K562 (cell line): ENCODE measurements around the gene MT1X. TPM values are rescaled to one million over a fixed set of nuclear protein-coding genes. Genes with fewer than 3 reads are reported as not detected.

ENCODE experiments used
- ATF1 ChIP-seq, 2 experiments: fragments of 450-650 bp in 1 of 2; IDR thresholded peaks; 2 replicates each; pipeline ENCODE4 v1.6.1; 2016; ENCODE audit warnings: missing compliant biosample characterization in 1 of 2, missing genetic modification characterization in 1 of 2
- ATF7 ChIP-seq: fragments of 450-650 bp; IDR thresholded peaks from 2 replicates; pipeline ENCODE4 v1.7.1; 2014; ENCODE audit warnings: mild to moderate bottlenecking, moderate library complexity
- CSDE1 ChIP-seq, 2 experiments: fragments of 450-650 bp; IDR thresholded peaks; 2 replicates each; pipeline ENCODE4 v1.6.1; 2016; ENCODE audit warnings: mild to moderate bottlenecking in 1 of 2
- EGR1 ChIP-seq: fragments of 450-650 bp; conservative IDR thresholded peaks from 2 replicates; pipeline ENCODE4 v1.6.1; 2017; ENCODE audit warnings: mild to moderate bottlenecking
- FIP1L1 ChIP-seq: fragments of 200-400 bp; formaldehyde crosslinking; IDR thresholded peaks from 2 replicates; pipeline ENCODE4 v1.6.1; 2018; ENCODE audit warnings: mild to moderate bottlenecking, low read depth, low read length; ENCODE audit not compliant: poor library complexity, severe bottlenecking
- FOS ChIP-seq: IDR thresholded peaks from 3 replicates; pipeline ENCODE4 v1.6.1; 2011; ENCODE audit not compliant: insufficient read length; ENCODE audit errors: extremely low read depth
- GABPB1 ChIP-seq: sonication (generic); formaldehyde crosslinking; IDR thresholded peaks from 2 replicates; pipeline ENCODE4 v1.8.0; 2022; ENCODE audit warnings: mild to moderate bottlenecking, missing genetic modification reagents
- MNT ChIP-seq, 2 experiments: fragments of 450-650 bp; conservative IDR thresholded peaks; 2 replicates each; pipeline ENCODE4 v1.6.1; 2017; ENCODE audit warnings: mild to moderate bottlenecking in 2 of 2, moderate library complexity in 2 of 2
- NR2C1 ChIP-seq, 2 experiments: fragments of 450-650 bp; IDR thresholded peaks; 2 replicates each; pipeline ENCODE4 v1.6.1; 2017; ENCODE audit warnings: mild to moderate bottlenecking in 2 of 2, antibody characterized with exemption in 1 of 2, inconsistent platforms in 1 of 2, missing compliant biosample characterization in 1 of 2, missing genetic modification characterization in 1 of 2
- RBFOX2 ChIP-seq: fragments of 200-400 bp; formaldehyde crosslinking; IDR thresholded peaks from 2 replicates; pipeline ENCODE4 v1.6.1; 2017; ENCODE audit warnings: low read depth, mild to moderate bottlenecking, low read length, moderate library complexity
- SIN3B ChIP-seq: fragments of 450-650 bp; IDR thresholded peaks from 2 replicates; pipeline ENCODE4 v1.6.1; 2017; ENCODE audit warnings: low read depth, mild to moderate bottlenecking, moderate library complexity
- SREBF2 ChIP-seq: sonication (generic); formaldehyde crosslinking; IDR thresholded peaks from 2 replicates; pipeline ENCODE4 v1.4.0; 2020; ENCODE audit warnings: mild to moderate bottlenecking, missing genetic modification reagents
- ZNF589 ChIP-seq: fragments of 200-800 bp; sonication (Bioruptor generic); IDR thresholded peaks from 2 replicates; pipeline ENCODE4 v1.6.1; 2016; ENCODE audit warnings: low read depth, missing genetic modification characterization, missing compliant biosample characterization
- ZNF766 ChIP-seq: fragments of 200-800 bp; sonication (Bioruptor generic); conservative IDR thresholded peaks from 2 replicates; pipeline ENCODE4 v1.6.1; 2016; ENCODE audit warnings: missing genetic modification characterization, missing compliant biosample characterization
- polyA plus RNA-seq, 8 experiments: library from polyadenylated mRNA; depleted of rRNA in 4 of 8; stranded (reverse) in 5 of 8; unstranded in 3 of 8; fragments of >200 nt; fragmentation: Nextera tagmentation in 2 of 8; fragmentation: Illumina TruSeq in 1 of 8; extraction: Ambion mirVana in 2 of 8; extraction: Trizol in 1 of 8; gene quantifications; 2 replicates each; pipeline versions ENCODE4 v1.2.1 to v1.2.3, GENCODE V29; 2011 to 2014; ENCODE audit warnings: inconsistent platforms in 1 of 8, missing spikeins in 1 of 8
- total RNA-seq, 7 experiments: library from RNA; depleted of rRNA in 6 of 7; stranded (reverse); fragments of >200 nt in 6 of 7; fragmentation: Illumina TruSeq in 2 of 7; extraction: Trizol in 2 of 7; gene quantifications; 2 replicates each; pipeline versions ENCODE4 v1.2.1 to v1.2.3, GENCODE V29; 2011 to 2021; ENCODE audit warnings: low replicate concordance in 1 of 7
- TF ChIP-seq, protein P1 (sequence below): sonication (generic); formaldehyde crosslinking; IDR thresholded peaks from 2 replicates; pipeline ENCODE4 v1.8.0; 2022; ENCODE audit warnings: mild to moderate bottlenecking, missing genetic modification reagents

Gene MT1X
- total and polyA plus RNA-seq, 9 of the 15 experiments (the other 6 are each of a cell fraction or from before 2014, with no cell fraction given): 4.9 to 22.8 (median 8.7) TPM

DNA sequence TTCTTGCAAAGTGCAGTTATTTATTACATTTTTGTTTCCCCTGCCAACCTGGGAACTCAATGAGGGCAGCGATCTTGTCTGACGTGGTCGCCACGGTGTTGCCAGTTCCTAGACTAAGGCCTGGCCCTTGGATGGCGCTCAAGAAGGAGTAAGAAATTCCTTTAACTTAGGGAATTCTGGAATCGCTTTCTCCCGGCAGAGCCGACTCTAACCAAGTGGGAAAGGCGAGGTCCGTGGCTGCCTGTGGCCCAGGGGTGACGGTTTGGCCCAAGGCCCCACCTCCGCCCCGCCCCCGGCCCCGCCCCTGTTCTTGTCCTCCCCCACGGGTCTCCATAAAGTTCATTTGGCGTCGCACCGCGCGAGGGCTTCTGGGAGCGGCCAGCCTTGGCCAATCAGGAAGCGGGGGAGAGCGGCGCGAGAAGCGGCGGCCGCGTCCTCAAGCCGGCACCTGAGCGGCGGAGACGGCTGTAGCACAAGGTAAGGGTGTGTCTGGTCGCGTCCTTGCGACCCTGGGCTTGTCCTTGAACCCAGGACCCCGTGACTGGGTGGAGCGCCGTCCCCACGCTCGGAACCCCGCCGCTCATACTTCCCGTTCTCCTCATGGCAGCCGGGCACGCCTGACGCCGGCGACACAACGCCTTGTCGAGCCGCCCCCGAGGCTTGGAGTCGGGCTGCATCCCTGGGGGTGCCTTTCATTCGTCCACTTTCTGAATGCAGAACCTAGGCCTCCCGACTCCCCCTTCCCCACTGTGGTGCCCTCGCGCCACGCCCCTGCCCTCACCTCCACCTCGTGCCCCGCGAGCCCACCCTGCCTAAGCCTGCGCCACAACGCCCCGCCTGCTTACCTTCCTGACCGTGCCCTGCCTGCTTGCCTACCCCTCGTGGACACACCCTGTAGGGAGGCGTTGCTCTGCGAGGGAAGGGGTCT is 47.7 kb downstream of the MT1X start, which contains the start of gene NUP93 (continued):
- peak; percentile 74 to 92 for TF ChIP-seq MNT (conservative IDR thresholded peaks at IDR 0.05)
- TF ChIP-seq ZNF589: no peak
- peak; percentile 89 for TF ChIP-seq SIN3B
- TF ChIP-seq ZNF766: 0 out of 2 replicates have a peak, but pooled peaks have one; percentile 21
- TF ChIP-seq NR2C1 (IDR thresholded peaks at IDR 0.05): no peak
- TF ChIP-seq NR2C1 (tag; IDR thresholded peaks at IDR 0.05): no peak
- TF ChIP-seq ATF7: peak; percentile 53; the same call in 1 of the 2 replicates
- TF ChIP-seq EGR1: peak; percentile 28; the same call in 1 of the 2 replicates
- TF ChIP-seq, protein P1, sequence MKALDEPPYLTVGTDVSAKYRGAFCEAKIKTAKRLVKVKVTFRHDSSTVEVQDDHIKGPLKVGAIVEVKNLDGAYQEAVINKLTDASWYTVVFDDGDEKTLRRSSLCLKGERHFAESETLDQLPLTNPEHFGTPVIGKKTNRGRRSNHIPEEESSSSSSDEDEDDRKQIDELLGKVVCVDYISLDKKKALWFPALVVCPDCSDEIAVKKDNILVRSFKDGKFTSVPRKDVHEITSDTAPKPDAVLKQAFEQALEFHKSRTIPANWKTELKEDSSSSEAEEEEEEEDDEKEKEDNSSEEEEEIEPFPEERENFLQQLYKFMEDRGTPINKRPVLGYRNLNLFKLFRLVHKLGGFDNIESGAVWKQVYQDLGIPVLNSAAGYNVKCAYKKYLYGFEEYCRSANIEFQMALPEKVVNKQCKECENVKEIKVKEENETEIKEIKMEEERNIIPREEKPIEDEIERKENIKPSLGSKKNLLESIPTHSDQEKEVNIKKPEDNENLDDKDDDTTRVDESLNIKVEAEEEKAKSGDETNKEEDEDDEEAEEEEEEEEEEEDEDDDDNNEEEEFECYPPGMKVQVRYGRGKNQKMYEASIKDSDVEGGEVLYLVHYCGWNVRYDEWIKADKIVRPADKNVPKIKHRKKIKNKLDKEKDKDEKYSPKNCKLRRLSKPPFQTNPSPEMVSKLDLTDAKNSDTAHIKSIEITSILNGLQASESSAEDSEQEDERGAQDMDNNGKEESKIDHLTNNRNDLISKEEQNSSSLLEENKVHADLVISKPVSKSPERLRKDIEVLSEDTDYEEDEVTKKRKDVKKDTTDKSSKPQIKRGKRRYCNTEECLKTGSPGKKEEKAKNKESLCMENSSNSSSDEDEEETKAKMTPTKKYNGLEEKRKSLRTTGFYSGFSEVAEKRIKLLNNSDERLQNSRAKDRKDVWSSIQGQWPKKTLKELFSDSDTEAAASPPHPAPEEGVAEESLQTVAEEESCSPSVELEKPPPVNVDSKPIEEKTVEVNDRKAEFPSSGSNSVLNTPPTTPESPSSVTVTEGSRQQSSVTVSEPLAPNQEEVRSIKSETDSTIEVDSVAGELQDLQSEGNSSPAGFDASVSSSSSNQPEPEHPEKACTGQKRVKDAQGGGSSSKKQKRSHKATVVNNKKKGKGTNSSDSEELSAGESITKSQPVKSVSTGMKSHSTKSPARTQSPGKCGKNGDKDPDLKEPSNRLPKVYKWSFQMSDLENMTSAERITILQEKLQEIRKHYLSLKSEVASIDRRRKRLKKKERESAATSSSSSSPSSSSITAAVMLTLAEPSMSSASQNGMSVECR (CRISPR knock-in tag): peak; percentile 57
- peak; percentile 87 for TF ChIP-seq RBFOX2
- no peak for TF ChIP-seq GABPB1 (CRISPR knock-in tag)
- TF ChIP-seq ATF1 (CRISPR knock-in tag; IDR thresholded peaks at IDR 0.05): peak; percentile 77
- peak; percentile 72 for TF ChIP-seq ATF1 (tag; IDR thresholded peaks at IDR 0.05)
- TF ChIP-seq CSDE1 (IDR thresholded peaks at IDR 0.05): no peak
- peak; percentile 59 for TF ChIP-seq FIP1L1
- no peak for TF ChIP-seq SREBF2 (CRISPR knock-in tag)
- TF ChIP-seq FOS: peak; percentile 52
- TF ChIP-seq, all 486 proteins: peak for 103
